ENCODE data around the gene CLEC19A.

DNA sequence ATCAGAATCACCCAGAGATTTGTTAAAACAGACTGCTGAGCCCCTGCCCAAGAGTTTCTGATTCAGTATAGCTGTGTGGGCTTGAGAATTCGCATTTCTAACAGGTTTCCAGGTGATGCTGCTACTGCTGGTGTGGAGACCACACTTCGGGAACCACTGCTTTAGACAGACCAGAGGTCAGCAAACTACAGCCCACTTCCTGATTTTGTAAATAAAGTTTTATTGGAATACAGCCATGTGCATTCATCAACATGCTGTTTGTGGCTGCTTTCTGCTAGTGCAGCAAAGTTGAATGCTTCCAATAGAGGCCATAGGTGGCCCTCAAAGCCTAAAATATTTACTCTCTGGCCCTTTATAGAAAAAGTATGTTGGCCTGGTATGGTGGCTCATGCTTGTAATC, 32.6 kb upstream of the CLEC19A start:
- TF ChIP-seq, protein P1, sequence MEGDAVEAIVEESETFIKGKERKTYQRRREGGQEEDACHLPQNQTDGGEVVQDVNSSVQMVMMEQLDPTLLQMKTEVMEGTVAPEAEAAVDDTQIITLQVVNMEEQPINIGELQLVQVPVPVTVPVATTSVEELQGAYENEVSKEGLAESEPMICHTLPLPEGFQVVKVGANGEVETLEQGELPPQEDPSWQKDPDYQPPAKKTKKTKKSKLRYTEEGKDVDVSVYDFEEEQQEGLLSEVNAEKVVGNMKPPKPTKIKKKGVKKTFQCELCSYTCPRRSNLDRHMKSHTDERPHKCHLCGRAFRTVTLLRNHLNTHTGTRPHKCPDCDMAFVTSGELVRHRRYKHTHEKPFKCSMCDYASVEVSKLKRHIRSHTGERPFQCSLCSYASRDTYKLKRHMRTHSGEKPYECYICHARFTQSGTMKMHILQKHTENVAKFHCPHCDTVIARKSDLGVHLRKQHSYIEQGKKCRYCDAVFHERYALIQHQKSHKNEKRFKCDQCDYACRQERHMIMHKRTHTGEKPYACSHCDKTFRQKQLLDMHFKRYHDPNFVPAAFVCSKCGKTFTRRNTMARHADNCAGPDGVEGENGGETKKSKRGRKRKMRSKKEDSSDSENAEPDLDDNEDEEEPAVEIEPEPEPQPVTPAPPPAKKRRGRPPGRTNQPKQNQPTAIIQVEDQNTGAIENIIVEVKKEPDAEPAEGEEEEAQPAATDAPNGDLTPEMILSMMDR (IDR thresholded peaks at IDR 0.05): no peak
- TF ChIP-seq POLR2A (IDR thresholded peaks at IDR 0.05): no peak
